Measurements from ENCODE around the gene PRAMEF4. TPM values are rescaled to one million over a fixed set of nuclear protein-coding genes. Genes with fewer than 3 reads are reported as not detected.
"Not testable (repeated sequence)": the region's sequence is repeated elsewhere in the genome, so short reads cannot be mapped to it uniquely, and the experiment has no call there.

Gene PRAMEF4
- polyA plus RNA-seq (2013, experiment 1 of 2): not detected
- not detected for polyA plus RNA-seq (2013, experiment 2 of 2)

GRCh38 chr1:12886101-12886500 is at the start of gene PRAMEF4:
Gene PRAMEF4 (minus strand): TSS chr1:12886201. CDS start chr1:12883394, 2,807 bp downstream.
- not testable (repeated sequence) for H3K14ac ChIP-seq (ENCODE audit: low read length in 2 of 2); H3K27ac ChIP-seq (ENCODE audit: low read length, poor library complexity, severe bottlenecking); H3K9me3 ChIP-seq (ENCODE audit: control insufficient read depth, low read length); H3K79me1 ChIP-seq (replicated peaks; ENCODE audit: low read length, poor library complexity, severe bottlenecking); H2AK5ac ChIP-seq (ENCODE audit: low read length, severe bottlenecking); H2BK120ac ChIP-seq (ENCODE audit: low read depth, low read length); DNase-seq; H4K8ac ChIP-seq (ENCODE audit: low read length); H2BK12ac ChIP-seq (ENCODE audit: low read length in 2 of 2); H3K4me3 ChIP-seq (ENCODE audit: insufficient read depth in 1 of 2, low read depth in 1 of 2, low read length in 2 of 2); H2AFZ ChIP-seq (ENCODE audit: low read depth, low read length); H3K23ac ChIP-seq (ENCODE audit: low read length in 2 of 2); H3K4ac ChIP-seq (ENCODE audit: low read depth in 1 of 2, low read length in 2 of 2); H3K4me2 ChIP-seq (ENCODE audit: low read length, poor library complexity, severe bottlenecking); H3K9ac ChIP-seq (ENCODE audit: low read length); H3K4me1 ChIP-seq (ENCODE audit: control insufficient read depth, insufficient read depth, low read depth, low read length); H3K27me3 ChIP-seq (ENCODE audit: control insufficient read depth in 1 of 2, insufficient read depth in 1 of 2, low read length in 2 of 2); H3K18ac ChIP-seq (ENCODE audit: low read depth in 1 of 2, low read length in 2 of 2); H2BK5ac ChIP-seq (ENCODE audit: low read depth, low read length, poor library complexity, severe bottlenecking); H4K91ac ChIP-seq (ENCODE audit: low read length); H3K36me3 ChIP-seq (ENCODE audit: control insufficient read depth in 1 of 2, insufficient read depth in 2 of 2, low read depth in 1 of 2, low read length in 2 of 2); H2BK15ac ChIP-seq (ENCODE audit: low read depth, poor library complexity, severe bottlenecking)
- WGBS: 70% methylated on average over 2 of the region's 3 CpGs

- no CpG with 5 or more reads among the region's 5 CpGs for WGBS
- not testable (repeated sequence) for H3K4me3 ChIP-seq (ENCODE audit: insufficient read depth in 1 of 2, low read depth in 1 of 2, low read length in 2 of 2); H2BK5ac ChIP-seq (ENCODE audit: low read depth, low read length, poor library complexity, severe bottlenecking); DNase-seq; H3K36me3 ChIP-seq (ENCODE audit: control insufficient read depth in 1 of 2, insufficient read depth in 2 of 2, low read depth in 1 of 2, low read length in 2 of 2); H3K18ac ChIP-seq (ENCODE audit: low read depth in 1 of 2, low read length in 2 of 2); H2BK12ac ChIP-seq (ENCODE audit: low read length in 2 of 2); H3K27ac ChIP-seq (ENCODE audit: low read length, poor library complexity, severe bottlenecking); H3K14ac ChIP-seq (ENCODE audit: low read length in 2 of 2); H4K91ac ChIP-seq (ENCODE audit: low read length); H2AFZ ChIP-seq (ENCODE audit: low read depth, low read length); H3K23ac ChIP-seq (ENCODE audit: low read length in 2 of 2); H3K4ac ChIP-seq (ENCODE audit: low read depth in 1 of 2, low read length in 2 of 2); H3K4me1 ChIP-seq (ENCODE audit: control insufficient read depth, insufficient read depth, low read depth, low read length); H4K8ac ChIP-seq (ENCODE audit: low read length); H2BK15ac ChIP-seq (ENCODE audit: low read depth, poor library complexity, severe bottlenecking); H3K4me2 ChIP-seq (ENCODE audit: low read length, poor library complexity, severe bottlenecking); H3K9ac ChIP-seq (ENCODE audit: low read length); H3K27me3 ChIP-seq (ENCODE audit: control insufficient read depth in 1 of 2, insufficient read depth in 1 of 2, low read length in 2 of 2); H3K9me3 ChIP-seq (ENCODE audit: control insufficient read depth, low read length); H2BK120ac ChIP-seq (ENCODE audit: low read depth, low read length); H2AK5ac ChIP-seq (ENCODE audit: low read length, severe bottlenecking); H3K79me1 ChIP-seq (replicated peaks; ENCODE audit: low read length, poor library complexity, severe bottlenecking)
Measured at GRCh38 chr1:12924368-12924767, 38.4 kb upstream of the PRAMEF4 start.

GRCh38 chr1:12921749-12922148 is 35.7 kb upstream of the PRAMEF4 start:
- not testable (repeated sequence) for H3K36me3 ChIP-seq (ENCODE audit: control insufficient read depth in 1 of 2, insufficient read depth in 2 of 2, low read depth in 1 of 2, low read length in 2 of 2); H3K9ac ChIP-seq (ENCODE audit: low read length); H2BK15ac ChIP-seq (ENCODE audit: low read depth, poor library complexity, severe bottlenecking); H3K14ac ChIP-seq (ENCODE audit: low read length in 2 of 2); H3K9me3 ChIP-seq (ENCODE audit: control insufficient read depth, low read length); H3K4me3 ChIP-seq (ENCODE audit: insufficient read depth in 1 of 2, low read depth in 1 of 2, low read length in 2 of 2); H3K18ac ChIP-seq (ENCODE audit: low read depth in 1 of 2, low read length in 2 of 2); H3K4ac ChIP-seq (ENCODE audit: low read depth in 1 of 2, low read length in 2 of 2); H3K4me2 ChIP-seq (ENCODE audit: low read length, poor library complexity, severe bottlenecking); H2AFZ ChIP-seq (ENCODE audit: low read depth, low read length); H3K27ac ChIP-seq (ENCODE audit: low read length, poor library complexity, severe bottlenecking); H4K8ac ChIP-seq (ENCODE audit: low read length); H4K91ac ChIP-seq (ENCODE audit: low read length); H3K4me1 ChIP-seq (ENCODE audit: control insufficient read depth, insufficient read depth, low read depth, low read length); DNase-seq; H2AK5ac ChIP-seq (ENCODE audit: low read length, severe bottlenecking); H3K27me3 ChIP-seq (ENCODE audit: control insufficient read depth in 1 of 2, insufficient read depth in 1 of 2, low read length in 2 of 2); H2BK12ac ChIP-seq (ENCODE audit: low read length in 2 of 2); H2BK5ac ChIP-seq (ENCODE audit: low read depth, low read length, poor library complexity, severe bottlenecking); H2BK120ac ChIP-seq (ENCODE audit: low read depth, low read length); H3K23ac ChIP-seq (ENCODE audit: low read length in 2 of 2); H3K79me1 ChIP-seq (replicated peaks; ENCODE audit: low read length, poor library complexity, severe bottlenecking)
- WGBS: no CpG with 5 or more reads among the region's 2 CpGs

DNA sequence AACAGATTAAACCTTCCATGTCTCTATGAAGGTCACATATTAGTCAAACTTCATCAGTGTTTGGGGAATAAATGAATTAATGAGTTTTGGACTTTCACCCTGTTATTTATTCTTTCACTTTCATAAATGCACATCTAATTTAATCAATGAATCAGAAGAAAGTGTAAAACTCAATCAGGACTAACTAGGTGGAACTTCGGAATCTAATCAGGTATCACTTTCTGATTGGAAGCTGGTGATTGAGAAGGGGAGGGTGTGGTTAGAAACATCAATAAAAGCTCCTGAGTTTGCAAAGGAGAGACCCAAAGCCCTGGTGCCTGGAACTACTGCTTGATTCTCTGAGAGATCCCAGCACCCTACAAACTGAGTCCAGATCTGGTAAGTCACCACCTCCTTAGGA is 30.3 kb upstream of the PRAMEF4 start, which contains the start of gene PRAMEF7:
PRAMEF7 (plus strand) TSS at position 301 of the 400 bp plus-strand sequence. CDS start 1,083 bp downstream, outside the sequence.
- not testable (repeated sequence) for H3K27ac ChIP-seq (ENCODE audit: low read length, poor library complexity, severe bottlenecking); H4K91ac ChIP-seq (ENCODE audit: low read length); H2BK15ac ChIP-seq (ENCODE audit: low read depth, poor library complexity, severe bottlenecking); H3K9me3 ChIP-seq (ENCODE audit: control insufficient read depth, low read length); H3K18ac ChIP-seq (ENCODE audit: low read depth in 1 of 2, low read length in 2 of 2); H3K4me3 ChIP-seq (ENCODE audit: insufficient read depth in 1 of 2, low read depth in 1 of 2, low read length in 2 of 2); H3K4me1 ChIP-seq (ENCODE audit: control insufficient read depth, insufficient read depth, low read depth, low read length); H2AFZ ChIP-seq (ENCODE audit: low read depth, low read length); DNase-seq; H3K79me1 ChIP-seq (replicated peaks; ENCODE audit: low read length, poor library complexity, severe bottlenecking); H3K36me3 ChIP-seq (ENCODE audit: control insufficient read depth in 1 of 2, insufficient read depth in 2 of 2, low read depth in 1 of 2, low read length in 2 of 2); H3K9ac ChIP-seq (ENCODE audit: low read length); H3K4me2 ChIP-seq (ENCODE audit: low read length, poor library complexity, severe bottlenecking); H2BK5ac ChIP-seq (ENCODE audit: low read depth, low read length, poor library complexity, severe bottlenecking); H3K27me3 ChIP-seq (ENCODE audit: control insufficient read depth in 1 of 2, insufficient read depth in 1 of 2, low read length in 2 of 2); H2BK120ac ChIP-seq (ENCODE audit: low read depth, low read length); H2BK12ac ChIP-seq (ENCODE audit: low read length in 2 of 2); H3K14ac ChIP-seq (ENCODE audit: low read length in 2 of 2); H4K8ac ChIP-seq (ENCODE audit: low read length); H3K23ac ChIP-seq (ENCODE audit: low read length in 2 of 2); H2AK5ac ChIP-seq (ENCODE audit: low read length, severe bottlenecking); H3K4ac ChIP-seq (ENCODE audit: low read depth in 1 of 2, low read length in 2 of 2)
- WGBS: no CpG with 5 or more reads among the region's 1 CpG

All from mesenchymal stem cell (in vitro differentiated cells and primary cell).